Natural killer cell (primary cell): Measurements from ENCODE around the gene ADIRF. TPM values are rescaled to one million over a fixed set of nuclear protein-coding genes. Genes with fewer than 3 reads are reported as not detected.

Experiments
- ATAC-seq, 3 donors: fragments of 150-1000 bp in 2 of 3; fragments of 200-7000 bp in 1 of 3; cut with Tn5 transposase; 1 replicate in 1 of 3; 2 replicates in 2 of 3; pipeline ENCODE4 v1.10.0; 2021; ENCODE audit warnings: mild to moderate bottlenecking in 2 of 3, moderate library complexity in 2 of 3
- DNase-seq, 2 donors: peaks; one replicate each; pipeline versions ENCODE4 v3.0.0 to v3.0.0-alpha.2; 2013 to 2021; ENCODE audit warnings: mixed read lengths in 1 of 2
- H3K27ac ChIP-seq: one replicate; pipeline ENCODE4 v1.5.1; 2013; ENCODE audit warnings: mild to moderate bottlenecking, low read length
- H3K27me3 ChIP-seq: one replicate; pipeline ENCODE4 v1.6.1; 2013; ENCODE audit warnings: low read length; ENCODE audit not compliant: control insufficient read depth, insufficient read depth
- H3K36me3 ChIP-seq: one replicate; pipeline ENCODE4 v1.6.1; 2013; ENCODE audit warnings: low read length; ENCODE audit not compliant: control insufficient read depth, insufficient read depth
- H3K4me1 ChIP-seq: one replicate; pipeline ENCODE4 v1.6.1; 2013; ENCODE audit warnings: low read length; ENCODE audit not compliant: control insufficient read depth, insufficient read depth
- H3K4me3 ChIP-seq: one replicate; pipeline ENCODE4 v1.5.1; 2013; ENCODE audit warnings: low read length
- H3K9me3 ChIP-seq: one replicate; pipeline ENCODE4 v1.6.1; 2013; ENCODE audit warnings: low read length; ENCODE audit not compliant: control insufficient read depth, insufficient read depth
- H3K27ac Mint-ChIP-seq, 2 donors: one replicate each; pipeline ENCODE4 v1.8.0; 2022; ENCODE audit warnings: mild to moderate bottlenecking in 2 of 2, mixed read lengths in 2 of 2, moderate library complexity in 1 of 2
- H3K27me3 Mint-ChIP-seq, 2 donors: one replicate each; pipeline ENCODE4 v1.8.0; 2022; ENCODE audit warnings: low read depth in 2 of 2, mixed read lengths in 2 of 2
- H3K36me3 Mint-ChIP-seq: one replicate; pipeline ENCODE4 v1.8.0; 2022; ENCODE audit warnings: mixed read lengths
- H3K4me1 Mint-ChIP-seq, 2 donors: one replicate each; pipeline ENCODE4 v1.8.0; 2022; ENCODE audit warnings: mixed read lengths in 2 of 2
- H3K4me3 Mint-ChIP-seq: one replicate; pipeline ENCODE4 v1.8.0; 2022; ENCODE audit warnings: mild to moderate bottlenecking, moderate library complexity, mixed read lengths
- H3K9me3 Mint-ChIP-seq, 2 donors: one replicate each; pipeline ENCODE4 v1.8.0; 2022; ENCODE audit warnings: mixed read lengths in 2 of 2
- CTCF ChIP-seq: fragments of 200-600 bp; IDR thresholded peaks from one replicate; pipeline ENCODE4 v1.8.0; 2022; ENCODE audit warnings: antibody characterized with exemption
- WGBS: methylation state at CpG from one replicate; pipeline ENCODE4 v1.1.7; 2013; ENCODE audit warnings: missing lambda C conversion rate; ENCODE audit not compliant: insufficient coverage; 5-methylcytosine and 5-hydroxymethylcytosine counted together
- intact Hi-C: fragments of 100-400 bp; cut with micrococcal nuclease; formaldehyde crosslinking; loops from one replicate; pipeline ENCODE4 v1.14.2; 2022
- total RNA-seq, 4 donors: library from RNA; stranded (reverse); fragments of 120-200 nt in 1 of 4; gene quantifications; one replicate each; pipeline versions ENCODE4 v1.2.3 to v1.2.4, GENCODE V29; 2013 to 2022

The ADIRF gene
- total RNA-seq, 3 donors from 2014 or later (not counting 1 experiment from before 2014, with no cell fraction given): not detected

DNA sequence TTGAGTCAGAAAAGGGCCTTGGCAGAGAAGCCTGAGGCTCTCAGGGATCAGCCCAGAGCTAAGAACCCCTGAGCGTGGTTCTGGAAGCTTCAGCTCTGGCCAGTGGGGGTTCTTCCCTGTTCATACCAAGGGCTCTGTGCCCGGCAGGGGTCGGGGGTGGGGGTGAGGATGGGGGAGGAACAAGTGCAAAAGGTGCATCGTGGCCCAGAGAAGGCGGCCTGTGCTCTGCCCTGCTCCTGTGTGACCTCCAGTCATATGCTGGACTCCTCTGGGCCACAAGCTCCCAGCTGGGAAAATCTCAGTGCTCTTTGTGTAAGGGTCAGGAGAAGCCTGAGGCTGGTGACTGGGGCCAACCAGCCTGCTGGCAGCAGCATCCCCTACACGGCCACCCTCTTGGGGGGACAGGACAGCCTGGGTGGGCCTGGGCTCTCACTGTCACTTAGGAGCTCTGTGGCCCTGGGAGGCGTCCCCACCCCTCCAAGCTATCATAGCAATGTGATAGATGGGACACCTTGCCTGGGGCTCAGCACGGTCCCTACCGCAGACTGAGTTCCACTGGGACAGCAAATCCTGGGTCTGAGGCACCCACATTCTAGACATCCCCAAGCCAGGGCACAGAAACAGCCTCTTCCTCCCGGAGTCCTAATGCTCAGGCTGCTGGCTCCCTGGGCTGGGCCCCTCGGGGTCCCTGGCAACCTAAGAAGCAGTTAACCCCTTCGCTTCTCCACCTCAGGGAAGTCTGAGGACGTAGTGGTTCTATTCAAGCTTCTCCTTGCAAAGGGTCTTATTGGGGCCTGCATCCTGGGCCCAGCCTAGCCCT, 13.4 kb upstream of the ADIRF start:
- 89% methylated on average over 13 of the region's 13 CpGs for WGBS
- peaks cover 12% of the 10 kb centered on the region for H3K9me3 ChIP-seq
- Mint-ChIP-seq H3K4me1 (peaks cover 0 to 5% of the 10 kb centered on the region in 2 donors), H3K27me3 (no peaks in the 10 kb centered on the region), H3K36me3 (peaks cover 8% of the 10 kb centered on the region), H3K4me3 (no peak overlapping the region), H3K9me3 (peaks cover 3 to 6% of the 10 kb centered on the region in 2 donors), H3K27ac (no peak overlapping the region)
- peaks cover 7% of the 10 kb centered on the region for H3K4me1 ChIP-seq
- intact Hi-C loops: no loop called here
- TF ChIP-seq CTCF: no peak
- H3K27me3 ChIP-seq: no peaks in the 10 kb centered on the region
- H3K4me3 ChIP-seq: no peak overlapping the region
- H3K27ac ChIP-seq: no peak overlapping the region
- no peaks in the 10 kb centered on the region for H3K36me3 ChIP-seq
- ATAC-seq (no peak), DNase-seq (no peak)

DNA sequence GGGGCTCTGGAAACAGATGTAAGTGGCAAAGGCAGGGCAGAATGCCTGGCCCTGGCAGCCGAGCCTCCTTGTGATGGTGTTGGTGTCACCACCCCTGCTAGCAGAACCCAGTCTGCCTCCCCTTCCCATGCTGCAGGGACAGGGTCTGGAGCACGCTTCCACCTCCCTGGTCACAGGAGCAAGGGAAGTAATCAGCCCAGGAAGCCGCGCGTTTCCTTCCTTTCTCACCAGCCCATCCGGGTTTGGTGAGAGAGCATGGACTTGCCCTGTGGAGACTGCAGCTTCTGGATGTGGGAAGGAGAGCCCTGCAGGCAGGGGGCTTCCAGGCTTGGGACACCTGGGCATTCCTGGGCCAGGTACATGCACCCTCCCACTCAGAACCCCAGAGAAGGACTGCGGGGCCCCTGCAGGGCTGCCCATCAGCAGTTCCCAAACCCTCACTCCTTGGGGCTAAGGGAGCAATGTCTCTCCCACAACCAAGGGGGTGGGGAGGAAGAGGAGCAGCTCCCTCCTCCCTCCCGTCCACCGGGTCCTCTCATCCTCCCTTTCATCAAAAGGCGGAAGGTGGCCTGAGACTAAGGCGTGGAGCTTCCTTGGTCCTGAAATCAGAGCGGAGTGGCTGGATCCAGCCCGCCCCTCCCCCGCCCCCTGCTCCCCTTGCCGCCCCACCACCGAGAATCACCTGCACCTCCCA, 12.6 kb upstream of the ADIRF start:
- Mint-ChIP-seq H3K36me3 (peaks cover 8% of the 10 kb centered on the region), H3K4me1 (no peaks in the 10 kb centered on the region), H3K27me3 (no peaks in the 10 kb centered on the region), H3K9me3 (peaks cover 3 to 6% of the 10 kb centered on the region in 2 donors), H3K4me3 (no peak overlapping the region), H3K27ac (no peak overlapping the region)
- Histone ChIP-seq H3K9me3 (peaks cover 12% of the 10 kb centered on the region), H3K4me1 (peaks cover 7% of the 10 kb centered on the region), H3K36me3 (no peaks in the 10 kb centered on the region), H3K4me3 (no peak overlapping the region), H3K27me3 (no peaks in the 10 kb centered on the region), H3K27ac (no peak overlapping the region)
- WGBS: 70% methylated on average over 10 of the region's 16 CpGs
- intact Hi-C loops: no loop called here
- DNase-seq (no peak), ATAC-seq (no peak)
- no peak for TF ChIP-seq CTCF

- DNase-seq: no peak
- Mint-ChIP-seq H3K4me1 (no peaks in the 10 kb centered on the region), H3K9me3 (peaks cover 3 to 6% of the 10 kb centered on the region in 2 donors), H3K36me3 (peaks cover 8% of the 10 kb centered on the region), H3K27me3 (no peaks in the 10 kb centered on the region), H3K27ac (no peak overlapping the region), H3K4me3 (no peak overlapping the region)
- intact Hi-C loops: no loop called here
- no peak overlapping the region for H3K4me3 ChIP-seq
- peaks cover 12% of the 10 kb centered on the region for H3K9me3 ChIP-seq
- no peaks in the 10 kb centered on the region for H3K36me3 ChIP-seq
- 74% methylated on average over 5 of the region's 7 CpGs for WGBS
- peaks cover 7% of the 10 kb centered on the region for H3K4me1 ChIP-seq
- H3K27me3 ChIP-seq: no peaks in the 10 kb centered on the region
- no peak for TF ChIP-seq CTCF
- no peak overlapping the region for H3K27ac ChIP-seq
- ATAC-seq: no peak
Observed at GRCh38 chr10:86956195-86956847, 12.0 kb upstream of the ADIRF start.
